B cell (primary cell): ENCODE data around the gene BORCS8. TPM values are rescaled to one million over a fixed set of nuclear protein-coding genes. Genes with fewer than 3 reads are reported as not detected.
A peak's percentile ranks its signal among the peaks of the same experiment; 100 is the strongest.

Source experiments
- ATAC-seq: fragments of 200-7000 bp; cut with Tn5 transposase; one replicate; pipeline ENCODE4 v1.10.0; 2021; ENCODE audit warnings: low read depth, mild to moderate bottlenecking, moderate number of reproducible peaks, moderate library complexity
- CTCF ChIA-PET: fragments of 350-600 bp; sonication (Branson Sonifier 250); formaldehyde crosslinking; loops from one replicate; lab custom pipeline; 2021; ENCODE audit warnings: antibody characterized with exemption, inconsistent platforms; lab: Charles Lee
- POLR2A ChIA-PET: fragments of 350-600 bp; sonication (Branson Sonifier 250); formaldehyde crosslinking; loops from one replicate; lab custom pipeline; 2021; ENCODE audit warnings: antibody characterized with exemption; lab: Charles Lee
- DNase-seq: peaks from one replicate; pipeline ENCODE4 v3.0.0; 2013
- H2AFZ ChIP-seq: 2 replicates; pipeline ENCODE4 v1.6.1; 2012; ENCODE audit warnings: mild to moderate bottlenecking, low read depth, low read length; ENCODE audit not compliant: insufficient read depth, poor library complexity, severe bottlenecking
- H3K27ac ChIP-seq, 2 donors: 1 replicate in 1 of 2; 2 replicates in 1 of 2; pipeline ENCODE4 v1.5.1; 2012 to 2013; ENCODE audit warnings: low read length in 2 of 2, mild to moderate bottlenecking in 2 of 2, moderate library complexity in 1 of 2
- H3K27me3 ChIP-seq, 4 experiments: fragments of 200-600 bp in 1 of 4; sonication (generic) in 1 of 4; replicated peaks in 1 of 4; 1 replicate in 2 of 4; 2 replicates in 2 of 4; pipeline versions ENCODE4 v1.6.1 to v1.7.0; 2013 to 2016; ENCODE audit warnings: low read length in 3 of 4, mild to moderate bottlenecking in 2 of 4, mixed read lengths in 1 of 4, moderate library complexity in 1 of 4; ENCODE audit not compliant: insufficient read depth in 4 of 4, control insufficient read depth in 3 of 4; ENCODE audit errors: control extremely low read depth in 1 of 4
- H3K36me3 ChIP-seq, 2 experiments: replicated peaks in 1 of 2; 1 replicate in 1 of 2; 2 replicates in 1 of 2; pipeline versions ENCODE4 v1.6.1 to v1.7.1; 2013; ENCODE audit warnings: low read length in 1 of 2; ENCODE audit not compliant: insufficient read depth in 2 of 2, control insufficient read depth in 1 of 2; ENCODE audit errors: control extremely low read depth in 1 of 2, extremely low read depth in 1 of 2
- H3K4me1 ChIP-seq, 2 donors: fragments of 200-600 bp in 1 of 2; sonication (generic) in 1 of 2; 1 replicate in 1 of 2; 2 replicates in 1 of 2; pipeline versions ENCODE4 v1.5.1 to v1.6.1; 2013 to 2017; ENCODE audit warnings: low read length in 2 of 2; ENCODE audit not compliant: control insufficient read depth in 2 of 2, insufficient read depth in 2 of 2
- H3K4me2 ChIP-seq: replicated peaks from 2 replicates; pipeline ENCODE3; 2012; ENCODE audit warnings: mild to moderate bottlenecking, low read depth, low read length; ENCODE audit not compliant: poor library complexity, severe bottlenecking
- H3K4me3 ChIP-seq, 5 experiments: fragments of 200-600 bp in 1 of 5; sonication (generic) in 1 of 5; 1 replicate in 3 of 5; 2 replicates in 2 of 5; pipeline versions ENCODE4 v1.5.1 to v1.7.0; 2011 to 2016; ENCODE audit warnings: low read length in 4 of 5, mild to moderate bottlenecking in 4 of 5, low read depth in 2 of 5, control low read depth in 1 of 5, moderate library complexity in 1 of 5; ENCODE audit not compliant: insufficient read depth in 1 of 5; ENCODE audit errors: control extremely low read depth in 1 of 5, extremely low read depth in 1 of 5
- H3K79me2 ChIP-seq: fragments of 200-600 bp; sonication (generic); one replicate; pipeline ENCODE4 v1.6.0; 2016; ENCODE audit warnings: low read length; ENCODE audit not compliant: control insufficient read depth, insufficient read depth
- H3K9ac ChIP-seq: fragments of 200-600 bp; sonication (generic); 2 replicates; pipeline ENCODE4 v1.6.1; 2017; ENCODE audit warnings: mild to moderate bottlenecking, low read length, moderate library complexity
- H3K9me3 ChIP-seq, 3 donors: one replicate each; pipeline versions ENCODE4 v1.6.1 to v1.7.1; 2013; ENCODE audit warnings: low read length in 2 of 3; ENCODE audit not compliant: control insufficient read depth in 2 of 3, insufficient read depth in 1 of 3; ENCODE audit errors: control extremely low read depth in 1 of 3
- H4K20me1 ChIP-seq: 2 replicates; pipeline ENCODE4 v1.6.0; 2012; ENCODE audit warnings: mild to moderate bottlenecking, low read length; ENCODE audit not compliant: insufficient read depth, control insufficient read depth, poor library complexity, severe bottlenecking
- H3K27ac Mint-ChIP-seq: one replicate; pipeline ENCODE4 v1.8.0; 2021; ENCODE audit warnings: mixed read lengths
- H3K27me3 Mint-ChIP-seq: one replicate; pipeline ENCODE4 v1.8.0; 2021; ENCODE audit warnings: mixed read lengths
- H3K4me1 Mint-ChIP-seq: one replicate; pipeline ENCODE4 v1.8.0; 2021; ENCODE audit warnings: mixed read lengths
- H3K4me3 Mint-ChIP-seq: one replicate; pipeline ENCODE4 v1.8.0; 2021; ENCODE audit warnings: mixed read lengths
- H3K9me3 Mint-ChIP-seq: one replicate; pipeline ENCODE4 v1.8.0; 2022; ENCODE audit warnings: mixed read lengths; ENCODE audit not compliant: insufficient read depth
- EZH2 ChIP-seq: IDR thresholded peaks from 2 replicates; pipeline ENCODE4 v1.6.1; 2012; ENCODE audit warnings: borderline replicate concordance, low read depth, mild to moderate bottlenecking, moderate library complexity, low read length; ENCODE audit not compliant: insufficient read depth, poor library complexity, severe bottlenecking
- WGBS: methylation state at CpG from one replicate; pipeline ENCODE4 v1.1.5; 2013; ENCODE audit warnings: missing lambda C conversion rate; ENCODE audit not compliant: insufficient coverage; 5-methylcytosine and 5-hydroxymethylcytosine counted together
- intact Hi-C: fragments of 100-400 bp; cut with micrococcal nuclease; formaldehyde crosslinking; loops from one replicate; pipeline ENCODE4 v1.10.0; 2022
- polyA plus RNA-seq: library from polyadenylated mRNA; depleted of rRNA; stranded (reverse); fragments of >200 nt; gene quantifications from 2 replicates; pipeline ENCODE4 v1.2.3, GENCODE V29; 2012
- total RNA-seq, 2 donors: library from RNA; stranded (reverse); fragments of 120-200 nt in 1 of 2; gene quantifications; 1 replicate in 1 of 2; 2 replicates in 1 of 2; pipeline versions ENCODE4 v1.2.3 to v1.2.4, GENCODE V29; 2013 to 2022
- TF ChIP-seq, protein P1 (sequence below): fragments of 200-600 bp; IDR thresholded peaks from one replicate; pipeline ENCODE4 v1.8.0; 2022; ENCODE audit warnings: antibody characterized with exemption, mild to moderate bottlenecking

BORCS8 gene
- total and polyA plus RNA-seq, 2 donors (not counting 1 experiment from before 2014, with no cell fraction given), result 37.6 to 63.1 TPM

GRCh38 chr19:19224150-19224851 lies 32.3 kb upstream of the BORCS8 start:
- H3K27me3 Mint-ChIP-seq, result peaks cover 22% of the 10 kb centered on the region
- Histone ChIP-seq H3K27ac (no peak overlapping the region), H3K4me2 (peak overlapping the region; percentile 74), H3K9me3 (peaks cover 0 to 5% (median 0%) of the 10 kb centered on the region in 3 donors), H2AFZ (peak overlapping the region; percentile 80), H4K20me1 (no peaks in the 10 kb centered on the region), H3K4me3 (peak overlapping the region in 3 of 5 experiments; percentile 44 to 53 (median 51)), H3K27me3 (peaks cover 0 to 34% (median 9%) of the 10 kb centered on the region in 4 experiments), H3K36me3 (no peaks in the 10 kb centered on the region), H3K9ac (peak overlapping the region; percentile 61), H3K79me2 (no peaks in the 10 kb centered on the region), H3K4me1 (peaks cover 10% of the 10 kb centered on the region in 2 donors)
- no peak overlapping the region for H3K27ac Mint-ChIP-seq
- POLR2A ChIA-PET, result no interaction called here
- TF ChIP-seq, protein P1, sequence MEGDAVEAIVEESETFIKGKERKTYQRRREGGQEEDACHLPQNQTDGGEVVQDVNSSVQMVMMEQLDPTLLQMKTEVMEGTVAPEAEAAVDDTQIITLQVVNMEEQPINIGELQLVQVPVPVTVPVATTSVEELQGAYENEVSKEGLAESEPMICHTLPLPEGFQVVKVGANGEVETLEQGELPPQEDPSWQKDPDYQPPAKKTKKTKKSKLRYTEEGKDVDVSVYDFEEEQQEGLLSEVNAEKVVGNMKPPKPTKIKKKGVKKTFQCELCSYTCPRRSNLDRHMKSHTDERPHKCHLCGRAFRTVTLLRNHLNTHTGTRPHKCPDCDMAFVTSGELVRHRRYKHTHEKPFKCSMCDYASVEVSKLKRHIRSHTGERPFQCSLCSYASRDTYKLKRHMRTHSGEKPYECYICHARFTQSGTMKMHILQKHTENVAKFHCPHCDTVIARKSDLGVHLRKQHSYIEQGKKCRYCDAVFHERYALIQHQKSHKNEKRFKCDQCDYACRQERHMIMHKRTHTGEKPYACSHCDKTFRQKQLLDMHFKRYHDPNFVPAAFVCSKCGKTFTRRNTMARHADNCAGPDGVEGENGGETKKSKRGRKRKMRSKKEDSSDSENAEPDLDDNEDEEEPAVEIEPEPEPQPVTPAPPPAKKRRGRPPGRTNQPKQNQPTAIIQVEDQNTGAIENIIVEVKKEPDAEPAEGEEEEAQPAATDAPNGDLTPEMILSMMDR, result no peak
- TF ChIP-seq EZH2, result no peak
- DNase-seq, result no peak
- CTCF ChIA-PET, result interaction anchor here (0.5 to 2.0 kb wide), 10 partner anchors 8 to 654 kb away, joined by 3 to 10 read pairs (median 4); partner anchors contain the start of gene NR2C2AP
- intact Hi-C loops, result loop anchor here (2.0 kb wide), 1 partner anchor 50 kb away; no protein-coding TSS in a partner anchor
- H3K9me3 Mint-ChIP-seq, result no peaks in the 10 kb centered on the region
- WGBS, result 92% methylated on average over 9 of the region's 17 CpGs
- peaks cover 6% of the 10 kb centered on the region for H3K4me1 Mint-ChIP-seq
- ATAC-seq, result no peak
- H3K4me3 Mint-ChIP-seq, result peak overlapping the region; percentile 77

DNA sequence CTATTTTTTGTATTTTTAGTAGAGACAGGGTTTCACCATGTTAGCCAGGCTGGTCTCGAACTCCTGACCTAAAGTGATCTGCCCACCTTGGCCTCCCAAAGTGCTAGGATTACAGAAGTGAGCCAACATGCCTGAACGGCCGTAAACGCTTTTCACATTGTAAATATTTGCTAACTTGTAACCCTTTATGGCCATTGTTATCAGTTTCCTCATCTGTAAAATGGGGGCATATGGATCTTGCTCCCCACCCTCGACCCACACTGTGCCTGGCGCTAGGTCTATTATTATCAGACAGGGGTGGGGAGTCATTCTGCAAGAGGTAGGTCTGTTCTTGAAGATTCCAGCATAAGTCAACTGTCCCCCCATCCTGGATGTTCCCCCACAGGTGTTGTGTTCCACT lies 31.7 kb upstream of the BORCS8 start:
- Mint-ChIP-seq H3K27me3 (peaks cover 16% of the 10 kb centered on the region), H3K27ac (no peak overlapping the region), H3K9me3 (no peaks in the 10 kb centered on the region), H3K4me3 (peak overlapping the region; percentile 10), H3K4me1 (peaks cover 6% of the 10 kb centered on the region)
- H3K9ac ChIP-seq, result no peak overlapping the region
- no peak for ATAC-seq
- TF ChIP-seq, protein P1, result no peak
- TF ChIP-seq EZH2, result no peak
- no peak overlapping the region for H3K4me2 ChIP-seq
- POLR2A ChIA-PET, result no interaction called here
- CTCF ChIA-PET, result interaction anchor here (0.5 to 2.0 kb wide), 4 partner anchors 64 to 653 kb away, joined by 3 to 10 read pairs (median 6); no protein-coding TSS in a partner anchor
- H3K9me3 ChIP-seq, result peaks cover 0 to 5% (median 0%) of the 10 kb centered on the region in 3 donors
- no peaks in the 10 kb centered on the region for H3K79me2 ChIP-seq
- H4K20me1 ChIP-seq, result no peaks in the 10 kb centered on the region
- no peak for DNase-seq
- H3K36me3 ChIP-seq, result no peaks in the 10 kb centered on the region
- intact Hi-C loops, result loop anchor here (2.0 kb wide), 1 partner anchor 49 kb away; no protein-coding TSS in a partner anchor
- H3K4me3 ChIP-seq, result no peak overlapping the region
- peaks cover 10% of the 10 kb centered on the region in 2 donors for H3K4me1 ChIP-seq
- H2AFZ ChIP-seq, result no peak overlapping the region
- no peak overlapping the region for H3K27ac ChIP-seq
- H3K27me3 ChIP-seq, result peaks cover 0 to 32% (median 9%) of the 10 kb centered on the region in 4 experiments
- WGBS, result 93% methylated on average over 2 of the region's 6 CpGs
